ENCODE measurements around the gene C1orf198. TPM values are rescaled to one million over a fixed set of nuclear protein-coding genes. Genes with fewer than 3 reads are reported as not detected.

C1orf198 gene
- total and polyA plus RNA-seq, 4 donors: 3.9 to 11.1 (median 10.4) TPM

GRCh38 chr1:230832476-230832875 is 35.8 kb downstream of the C1orf198 start:
- Histone ChIP-seq H3K27ac (ENCODE audit: low read depth in 1 of 2, low read length in 2 of 2) (no peak overlapping the region), H3K27me3 (ENCODE audit: control insufficient read depth in 4 of 4, insufficient read depth in 4 of 4, low read length in 3 of 4) (no peaks in the 10 kb centered on the region), H3K9ac (ENCODE audit: low read depth in 1 of 2, low read length in 2 of 2) (no peak overlapping the region), H3K4me3 (ENCODE audit: low read depth in 1 of 3, low read length in 3 of 3) (no peak overlapping the region), H3K36me3 (ENCODE audit: control insufficient read depth in 4 of 4, insufficient read depth in 3 of 4, low read depth in 1 of 4, low read length in 3 of 4) (no peaks in the 10 kb centered on the region), H3K9me3 (ENCODE audit: control insufficient read depth in 4 of 4, low read length in 3 of 4) (no peaks in the 10 kb centered on the region), H3K4me1 (ENCODE audit: control insufficient read depth in 4 of 4, insufficient read depth in 4 of 4, low read length in 3 of 4) (no peaks in the 10 kb centered on the region)
- TF ChIP-seq EGR1 (IDR thresholded peaks at IDR 0.05; ENCODE audit: low read depth in 2 of 2) (no peak), RAD21 (IDR thresholded peaks at IDR 0.05) (no peak)
- 84% methylated on average over 1 of the region's 1 CpG for WGBS
- no peak for DNase-seq (ENCODE audit: low spot score)

DNA sequence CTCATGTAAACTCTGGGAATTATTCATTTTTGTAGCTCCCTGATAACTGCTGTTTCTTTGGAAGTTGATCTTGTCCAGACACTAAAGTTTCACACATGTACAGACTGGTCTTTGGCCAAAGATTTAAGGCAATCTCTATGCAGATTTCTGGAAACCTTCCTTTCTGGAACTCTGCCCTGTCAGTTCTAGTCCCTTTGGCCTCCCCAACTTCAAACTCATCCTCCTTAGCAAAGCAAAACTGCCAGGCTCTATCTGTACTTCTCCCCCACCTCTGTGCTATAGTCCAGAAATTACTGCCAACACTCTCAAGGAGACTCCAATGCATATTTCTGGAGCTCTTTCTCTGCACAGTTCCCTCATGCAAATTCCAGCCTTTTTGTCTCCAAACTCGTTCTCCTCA is 36.5 kb downstream of the C1orf198 start:
- no peaks in the 10 kb centered on the region for H3K9me3 ChIP-seq (ENCODE audit: control insufficient read depth in 4 of 4, low read length in 3 of 4)
- H3K4me3 ChIP-seq (ENCODE audit: low read depth in 1 of 3, low read length in 3 of 3): no peak overlapping the region
- H3K4me1 ChIP-seq (ENCODE audit: control insufficient read depth in 4 of 4, insufficient read depth in 4 of 4, low read length in 3 of 4): no peaks in the 10 kb centered on the region
- 78% methylated on average over 1 of the region's 1 CpG for WGBS
- no peak overlapping the region for H3K27ac ChIP-seq (ENCODE audit: low read depth in 1 of 2, low read length in 2 of 2)
- TF ChIP-seq, protein P1, sequence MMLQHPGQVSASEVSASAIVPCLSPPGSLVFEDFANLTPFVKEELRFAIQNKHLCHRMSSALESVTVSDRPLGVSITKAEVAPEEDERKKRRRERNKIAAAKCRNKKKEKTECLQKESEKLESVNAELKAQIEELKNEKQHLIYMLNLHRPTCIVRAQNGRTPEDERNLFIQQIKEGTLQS (IDR thresholded peaks at IDR 0.05): no peak
- TF ChIP-seq NR2F2 (IDR thresholded peaks at IDR 0.05): peak; percentile 65
- H3K27me3 ChIP-seq (ENCODE audit: control insufficient read depth in 4 of 4, insufficient read depth in 4 of 4, low read length in 3 of 4): no peaks in the 10 kb centered on the region
- H3K9ac ChIP-seq (ENCODE audit: low read depth in 1 of 2, low read length in 2 of 2): no peak overlapping the region
- no peak for DNase-seq (ENCODE audit: low spot score)
- H3K36me3 ChIP-seq (ENCODE audit: control insufficient read depth in 4 of 4, insufficient read depth in 3 of 4, low read depth in 1 of 4, low read length in 3 of 4): no peaks in the 10 kb centered on the region

DNA sequence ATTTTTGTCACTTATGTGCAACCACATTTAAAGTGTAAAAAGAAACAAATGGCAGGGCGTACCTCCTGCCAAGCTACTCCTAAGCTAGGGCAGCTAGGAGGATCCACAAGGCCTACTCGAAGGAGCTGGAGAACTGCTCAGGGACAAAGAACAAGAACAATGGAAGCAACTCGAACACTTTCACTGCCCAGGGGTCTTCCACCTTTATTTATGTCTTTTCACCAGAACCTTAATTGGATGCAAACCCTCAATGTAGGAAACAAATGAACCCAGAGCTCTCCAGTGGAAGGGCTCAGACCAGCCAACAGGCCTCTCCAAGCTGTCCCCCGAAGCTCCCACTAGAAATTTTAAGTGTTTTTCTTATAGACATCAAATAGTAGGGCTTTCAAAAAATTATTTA is 39.9 kb downstream of the C1orf198 start:
- H3K4me1 ChIP-seq (ENCODE audit: control insufficient read depth in 4 of 4, insufficient read depth in 4 of 4, low read length in 3 of 4): peaks cover 5 to 13% (median 6%) of the 10 kb centered on the region in 4 donors
- no peaks in the 10 kb centered on the region for H3K27me3 ChIP-seq (ENCODE audit: control insufficient read depth in 4 of 4, insufficient read depth in 4 of 4, low read length in 3 of 4)
- DNase-seq (ENCODE audit: low spot score): no peak
- no peak overlapping the region for H3K27ac ChIP-seq (ENCODE audit: low read depth in 1 of 2, low read length in 2 of 2)
- H3K4me3 ChIP-seq (ENCODE audit: low read depth in 1 of 3, low read length in 3 of 3): no peak overlapping the region
- TF ChIP-seq, protein P2, sequence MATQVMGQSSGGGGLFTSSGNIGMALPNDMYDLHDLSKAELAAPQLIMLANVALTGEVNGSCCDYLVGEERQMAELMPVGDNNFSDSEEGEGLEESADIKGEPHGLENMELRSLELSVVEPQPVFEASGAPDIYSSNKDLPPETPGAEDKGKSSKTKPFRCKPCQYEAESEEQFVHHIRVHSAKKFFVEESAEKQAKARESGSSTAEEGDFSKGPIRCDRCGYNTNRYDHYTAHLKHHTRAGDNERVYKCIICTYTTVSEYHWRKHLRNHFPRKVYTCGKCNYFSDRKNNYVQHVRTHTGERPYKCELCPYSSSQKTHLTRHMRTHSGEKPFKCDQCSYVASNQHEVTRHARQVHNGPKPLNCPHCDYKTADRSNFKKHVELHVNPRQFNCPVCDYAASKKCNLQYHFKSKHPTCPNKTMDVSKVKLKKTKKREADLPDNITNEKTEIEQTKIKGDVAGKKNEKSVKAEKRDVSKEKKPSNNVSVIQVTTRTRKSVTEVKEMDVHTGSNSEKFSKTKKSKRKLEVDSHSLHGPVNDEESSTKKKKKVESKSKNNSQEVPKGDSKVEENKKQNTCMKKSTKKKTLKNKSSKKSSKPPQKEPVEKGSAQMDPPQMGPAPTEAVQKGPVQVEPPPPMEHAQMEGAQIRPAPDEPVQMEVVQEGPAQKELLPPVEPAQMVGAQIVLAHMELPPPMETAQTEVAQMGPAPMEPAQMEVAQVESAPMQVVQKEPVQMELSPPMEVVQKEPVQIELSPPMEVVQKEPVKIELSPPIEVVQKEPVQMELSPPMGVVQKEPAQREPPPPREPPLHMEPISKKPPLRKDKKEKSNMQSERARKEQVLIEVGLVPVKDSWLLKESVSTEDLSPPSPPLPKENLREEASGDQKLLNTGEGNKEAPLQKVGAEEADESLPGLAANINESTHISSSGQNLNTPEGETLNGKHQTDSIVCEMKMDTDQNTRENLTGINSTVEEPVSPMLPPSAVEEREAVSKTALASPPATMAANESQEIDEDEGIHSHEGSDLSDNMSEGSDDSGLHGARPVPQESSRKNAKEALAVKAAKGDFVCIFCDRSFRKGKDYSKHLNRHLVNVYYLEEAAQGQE (IDR thresholded peaks at IDR 0.05): no peak
- TF ChIP-seq, protein P1 (IDR thresholded peaks at IDR 0.05): no peak
- TF ChIP-seq MAX (IDR thresholded peaks at IDR 0.05): no peak
- TF ChIP-seq EGR1 (IDR thresholded peaks at IDR 0.05; ENCODE audit: low read depth in 2 of 2): no peak
- TF ChIP-seq, protein P3, sequence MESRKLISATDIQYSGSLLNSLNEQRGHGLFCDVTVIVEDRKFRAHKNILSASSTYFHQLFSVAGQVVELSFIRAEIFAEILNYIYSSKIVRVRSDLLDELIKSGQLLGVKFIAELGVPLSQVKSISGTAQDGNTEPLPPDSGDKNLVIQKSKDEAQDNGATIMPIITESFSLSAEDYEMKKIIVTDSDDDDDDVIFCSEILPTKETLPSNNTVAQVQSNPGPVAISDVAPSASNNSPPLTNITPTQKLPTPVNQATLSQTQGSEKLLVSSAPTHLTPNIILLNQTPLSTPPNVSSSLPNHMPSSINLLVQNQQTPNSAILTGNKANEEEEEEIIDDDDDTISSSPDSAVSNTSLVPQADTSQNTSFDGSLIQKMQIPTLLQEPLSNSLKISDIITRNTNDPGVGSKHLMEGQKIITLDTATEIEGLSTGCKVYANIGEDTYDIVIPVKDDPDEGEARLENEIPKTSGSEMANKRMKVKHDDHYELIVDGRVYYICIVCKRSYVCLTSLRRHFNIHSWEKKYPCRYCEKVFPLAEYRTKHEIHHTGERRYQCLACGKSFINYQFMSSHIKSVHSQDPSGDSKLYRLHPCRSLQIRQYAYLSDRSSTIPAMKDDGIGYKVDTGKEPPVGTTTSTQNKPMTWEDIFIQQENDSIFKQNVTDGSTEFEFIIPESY (IDR thresholded peaks at IDR 0.05): no peak
- H3K9me3 ChIP-seq (ENCODE audit: control insufficient read depth in 4 of 4, low read length in 3 of 4): no peaks in the 10 kb centered on the region
- WGBS: 92% methylated on average over 4 of the region's 4 CpGs
- no peak overlapping the region for H3K9ac ChIP-seq (ENCODE audit: low read depth in 1 of 2, low read length in 2 of 2)
- no peaks in the 10 kb centered on the region for H3K36me3 ChIP-seq (ENCODE audit: control insufficient read depth in 4 of 4, insufficient read depth in 3 of 4, low read depth in 1 of 4, low read length in 3 of 4)
